NCI-H2171 (cell line): ENCODE data around the gene SCUBE2.
A peak's percentile ranks its signal among the peaks of the same experiment; 100 is the strongest.
"Not testable (repeated sequence)": the region's sequence is repeated elsewhere in the genome, so short reads cannot be mapped to it uniquely, and the experiment has no call there.

Experiments
- DNase-seq: peaks from one replicate; lab custom pipeline; 2025; lab: John Stamatoyannopoulos, UW

Gene SCUBE2

GRCh38 chr11:9042488-9042887 is 48.9 kb downstream of the SCUBE2 start:
- DNase-seq: no peak

GRCh38 chr11:9041747-9042146 is 49.7 kb downstream of the SCUBE2 start:
- no peak for DNase-seq

DNA sequence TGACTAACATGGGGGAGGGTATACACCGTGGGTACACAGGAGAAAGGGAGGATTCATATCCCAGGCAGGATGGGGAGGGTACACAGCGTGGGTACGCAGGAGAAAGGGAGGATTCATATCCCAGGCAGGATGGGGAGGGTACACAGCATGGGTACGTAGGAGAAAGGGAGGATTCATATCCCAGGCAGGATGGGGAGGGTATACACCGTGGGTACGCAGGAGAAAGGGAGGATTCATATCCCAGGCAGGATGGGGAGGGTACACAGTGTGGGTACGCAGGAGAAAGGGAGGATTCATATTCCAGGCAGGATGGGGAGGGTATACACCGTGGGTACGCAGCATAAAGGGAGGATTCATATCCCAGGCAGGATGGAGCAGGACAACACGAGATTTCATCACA is 51.0 kb downstream of the SCUBE2 start:
- DNase-seq: no peak

GRCh38 chr11:9039863-9040262 is 51.5 kb downstream of the SCUBE2 start:
- no peak for DNase-seq

- DNase-seq: no peak
Observed at GRCh38 chr11:9039198-9039597, 52.2 kb downstream of the SCUBE2 start.

DNA sequence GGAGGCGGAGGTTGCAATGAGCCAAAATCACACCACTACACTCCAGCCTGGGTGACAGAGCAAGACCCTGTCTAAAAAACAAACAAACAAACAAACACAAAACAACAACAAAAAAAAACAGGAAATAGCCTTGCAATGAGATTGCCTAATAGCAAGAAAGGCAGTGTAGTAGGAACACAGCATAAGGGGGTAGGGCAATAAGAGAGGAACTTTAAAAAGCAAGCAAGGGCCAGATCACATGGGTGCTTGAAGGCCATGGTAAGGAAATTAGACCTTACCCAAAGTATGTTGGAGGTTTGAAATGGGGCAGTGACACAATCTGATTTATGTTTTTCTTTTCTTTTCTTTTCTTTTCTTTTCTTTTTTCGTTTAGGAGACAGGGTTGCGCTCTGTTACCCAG is 52.9 kb downstream of the SCUBE2 start:
- DNase-seq: no peak

DNA sequence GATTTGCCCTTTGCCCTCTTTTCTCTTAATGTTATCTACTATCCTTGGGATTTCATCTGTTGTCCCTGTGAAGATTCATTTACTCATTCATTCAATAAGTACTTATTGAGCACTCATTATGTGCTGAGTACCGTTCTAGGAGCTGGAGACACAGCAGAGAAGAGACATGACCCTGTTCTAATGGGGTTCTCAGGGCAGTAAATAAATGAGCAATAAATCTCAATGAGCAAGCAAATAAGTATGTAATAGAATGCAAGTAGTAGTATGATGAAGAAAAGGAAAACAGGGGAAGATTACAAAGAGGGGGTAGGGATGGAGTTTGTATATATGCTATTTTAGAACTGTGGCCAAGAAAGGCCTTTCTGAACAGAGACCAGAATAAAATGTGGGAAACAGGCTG is 53.4 kb downstream of the SCUBE2 start:
- no peak for DNase-seq

GRCh38 chr11:9037046-9037780 is 54.2 kb downstream of the SCUBE2 start:
- no peak for DNase-seq

GRCh38 chr11:9030601-9031000 is 60.8 kb downstream of the SCUBE2 start:
- no peak for DNase-seq

GRCh38 chr11:9029422-9029821 is 62.0 kb downstream of the SCUBE2 start:
- DNase-seq: no peak

- peak; percentile 41 for DNase-seq
Observed at GRCh38 chr11:9028581-9028980, 62.8 kb downstream of the SCUBE2 start.

DNA sequence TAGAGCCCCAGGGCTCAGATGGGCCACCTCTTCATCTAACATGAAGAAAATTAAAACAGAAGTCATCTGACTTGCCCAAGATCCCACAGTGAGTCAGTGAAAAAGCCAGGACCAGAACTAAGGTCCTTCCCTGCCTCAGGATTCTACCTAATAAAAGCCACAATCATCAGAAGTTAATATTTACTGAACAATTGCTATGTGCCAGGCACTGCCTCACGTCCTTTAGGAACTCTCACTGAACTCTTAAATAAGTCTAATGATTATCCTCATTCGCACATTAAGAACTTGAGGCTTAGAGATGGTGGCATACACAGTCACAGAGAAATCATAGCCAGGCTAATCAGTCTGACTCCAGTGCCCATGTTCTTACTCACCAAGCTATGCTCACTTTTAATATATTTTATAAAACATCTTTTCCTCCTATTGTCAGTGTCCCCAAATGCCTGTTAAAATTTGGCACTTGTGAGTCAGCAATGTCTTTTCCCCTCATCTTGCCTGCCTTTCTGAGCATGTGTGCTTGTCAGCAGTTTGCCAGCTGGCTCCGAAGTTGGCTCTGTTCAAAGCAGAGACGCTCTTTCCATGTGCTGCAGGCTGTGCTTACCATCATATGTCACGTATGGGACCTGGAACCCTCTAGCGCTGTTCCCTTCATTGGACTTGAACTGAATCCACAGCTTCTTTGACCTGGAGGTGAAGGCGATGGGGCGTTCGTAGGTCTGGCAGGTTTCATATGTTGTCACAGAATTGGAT is 66.1 kb downstream of the SCUBE2 start:
- DNase-seq: no peak

DNA sequence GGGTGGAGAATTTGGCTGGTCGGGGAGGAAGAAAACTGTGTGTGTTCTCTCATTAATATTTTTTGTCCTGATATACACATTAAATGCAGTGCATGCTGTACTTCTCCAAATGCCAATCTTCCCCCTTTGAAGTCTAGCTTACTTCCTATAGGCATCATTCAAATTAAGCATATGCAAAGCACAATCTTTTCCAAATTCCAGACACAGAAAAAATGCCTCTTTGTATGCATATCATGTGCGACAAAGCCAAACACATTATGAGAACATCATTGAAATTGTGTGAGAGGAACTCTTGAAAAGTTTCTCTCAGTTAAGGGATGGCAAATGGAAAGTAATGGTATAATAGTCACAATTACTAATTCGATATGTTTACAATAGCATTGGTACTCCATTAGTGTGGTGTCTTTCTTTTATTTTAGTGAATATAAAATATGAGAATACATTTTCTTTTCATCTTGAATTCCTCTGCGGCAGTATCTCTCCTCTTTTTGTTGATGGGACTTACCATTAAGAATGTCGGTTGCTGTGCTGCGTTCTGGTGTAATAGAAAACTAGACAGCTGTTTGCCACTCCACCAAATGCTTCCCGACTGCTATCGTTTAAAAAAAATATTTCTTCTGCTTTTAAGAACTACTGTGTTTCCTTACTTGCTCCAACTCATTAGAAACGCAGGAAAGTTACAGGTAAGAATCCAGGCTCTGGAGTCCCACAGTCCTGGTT is 68.3 kb downstream of the SCUBE2 start:
- no peak for DNase-seq

DNA sequence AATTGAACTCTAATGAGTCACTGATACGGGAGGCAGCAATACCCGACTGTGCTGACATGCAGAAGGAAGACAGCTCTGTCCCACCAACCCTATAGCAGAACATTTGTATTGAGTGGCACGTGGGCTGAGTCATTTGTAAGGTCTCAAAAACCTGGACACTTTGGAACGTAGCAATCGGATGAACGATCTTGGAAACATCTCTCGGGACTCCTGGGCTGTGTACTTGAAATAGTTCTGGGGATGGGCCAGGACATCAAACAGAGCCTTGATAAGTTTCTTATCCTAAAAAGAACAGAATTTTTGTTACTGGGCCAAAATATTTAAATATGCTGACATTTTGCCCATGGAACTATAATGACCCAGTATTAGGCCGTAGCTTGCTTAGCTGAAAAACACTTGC is 70.5 kb downstream of the SCUBE2 start:
- no peak for DNase-seq

DNA sequence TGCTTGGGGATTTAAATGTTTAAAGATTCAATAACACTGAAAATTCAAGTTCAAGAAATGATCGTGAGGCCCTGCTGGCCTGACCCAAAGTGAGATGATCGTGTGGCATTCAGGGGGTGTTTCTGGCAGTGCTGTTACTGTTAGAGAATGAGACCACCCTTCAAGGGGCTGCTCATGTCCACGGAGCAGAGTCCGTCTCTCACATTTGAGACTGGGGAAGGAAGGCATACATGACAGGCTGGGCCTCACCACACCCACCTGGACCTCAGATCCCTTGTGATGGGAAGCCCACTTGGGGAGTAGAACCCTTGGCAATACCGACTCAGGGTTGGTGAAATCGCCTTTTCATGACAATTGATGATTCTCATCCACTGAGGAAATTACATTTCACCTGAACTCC is 71.5 kb downstream of the SCUBE2 start:
- no peak for DNase-seq

GRCh38 chr11:9017773-9018172 is 73.6 kb downstream of the SCUBE2 start:
- no peak for DNase-seq

- no peak for DNase-seq
Observed at GRCh38 chr11:9016916-9017642, 74.3 kb downstream of the SCUBE2 start.

- peak; percentile 28 for DNase-seq
Observed at GRCh38 chr11:9015677-9016076, 75.7 kb downstream of the SCUBE2 start.

DNA sequence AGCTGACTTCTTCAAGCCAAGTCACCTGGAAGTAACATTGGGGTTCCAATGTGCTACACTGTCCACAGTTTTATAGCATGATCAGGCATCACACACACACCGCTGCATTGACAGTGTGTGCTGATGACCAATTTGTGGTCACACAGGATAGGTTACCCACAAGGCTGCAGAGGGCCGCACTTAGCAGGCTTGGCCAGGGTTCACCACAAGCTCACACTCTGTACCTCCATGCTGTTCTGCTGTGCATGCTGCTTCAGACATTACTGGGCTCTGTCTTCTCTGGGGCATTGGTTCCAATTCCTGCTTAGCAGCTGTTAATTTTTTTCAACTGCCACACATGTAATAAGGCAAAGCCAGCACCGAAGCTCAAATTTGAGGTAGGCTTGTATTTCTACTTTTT is 76.6 kb downstream of the SCUBE2 start:
- DNase-seq: no peak

DNA sequence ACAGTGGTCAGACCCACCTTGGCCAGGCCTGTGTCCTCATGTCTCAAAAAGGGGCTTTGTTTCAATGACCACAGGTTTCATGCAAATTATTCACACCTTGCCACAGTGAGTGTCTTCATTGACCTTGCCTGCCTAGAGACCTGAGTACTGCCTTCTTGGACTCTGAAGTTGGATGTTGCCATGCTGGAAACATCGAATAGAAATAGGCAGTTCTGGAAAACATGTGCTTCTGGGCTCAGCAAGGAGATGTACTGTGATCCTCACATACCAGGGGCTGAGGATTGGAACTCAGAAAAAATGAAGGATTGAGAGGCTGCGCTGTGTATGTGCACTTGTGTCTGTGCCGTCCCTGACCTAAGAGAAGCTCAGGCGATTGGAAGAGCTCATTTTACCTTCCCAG is 78.0 kb downstream of the SCUBE2 start:
- no peak for DNase-seq

DNA sequence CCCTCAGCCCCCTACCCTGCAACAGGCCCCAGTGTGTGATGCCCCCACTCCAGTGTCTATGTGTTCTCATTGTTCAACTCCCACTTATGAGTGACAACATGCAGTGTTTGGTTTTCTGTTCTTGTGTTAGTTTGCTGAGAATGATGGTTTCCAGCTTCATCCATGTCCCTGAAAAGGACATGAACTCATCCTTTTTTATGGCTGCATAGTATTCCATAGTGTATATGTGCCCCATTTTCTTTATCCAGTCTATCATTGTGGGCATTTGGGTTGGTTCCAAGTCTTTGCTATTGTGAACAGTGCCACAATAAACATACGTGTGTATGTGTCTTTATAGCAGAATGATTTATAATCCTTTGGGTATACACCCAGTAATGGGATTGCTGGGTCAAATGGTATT is 81.9 kb downstream of the SCUBE2 start:
- DNase-seq: not testable (repeated sequence)

DNA sequence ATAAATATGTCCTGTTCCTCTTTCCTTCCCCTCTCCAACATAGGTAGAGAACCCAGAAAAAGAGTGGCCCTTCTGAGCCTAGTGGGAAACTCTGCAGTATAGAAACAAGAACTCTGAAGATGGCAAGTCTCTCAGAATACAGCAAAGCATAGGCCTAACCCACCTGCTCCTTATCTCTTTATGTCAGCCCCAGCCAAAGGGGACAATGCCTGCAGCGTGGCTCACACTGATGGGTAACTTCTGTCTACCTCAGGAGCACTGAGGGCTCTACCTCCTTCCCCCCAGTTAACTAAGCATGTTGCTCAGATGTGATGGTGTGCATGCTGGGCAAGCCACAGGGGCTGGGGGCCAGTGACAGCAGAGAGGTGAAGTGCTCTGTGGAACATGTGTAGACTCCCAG is 82.7 kb downstream of the SCUBE2 start:
- no peak for DNase-seq
